WTC11 (cell line): ENCODE data around the gene GRM1. TPM values are rescaled to one million over a fixed set of nuclear protein-coding genes. Genes with fewer than 3 reads are reported as not detected.

Experiments
- ATAC-seq: fragments of 200-7000 bp; cut with Tn5 transposase; 2 replicates; pipeline ENCODE4 v1.10.0; 2021; ENCODE audit warnings: mild to moderate bottlenecking, moderate library complexity
- CTCF ChIA-PET: fragments of 300-600 bp; sonication (Branson Sonifier 250); formaldehyde crosslinking; loops from one replicate; lab custom pipeline; 2021; ENCODE audit warnings: antibody characterized with exemption; lab: Charles Lee
- POLR2A ChIA-PET: fragments of 350-600 bp; sonication (Branson Sonifier 250); formaldehyde crosslinking; loops from one replicate; lab custom pipeline; 2021; ENCODE audit warnings: antibody characterized with exemption; lab: Charles Lee
- DNase-seq: peaks from one replicate; pipeline ENCODE4 v3.0.0; 2021; ENCODE audit warnings: low spot score
- H3K27ac Mint-ChIP-seq: 2 replicates; pipeline ENCODE4 v1.8.0; 2021; ENCODE audit warnings: mixed read lengths
- H3K27me3 Mint-ChIP-seq: 2 replicates; pipeline ENCODE4 v1.8.0; 2021; ENCODE audit warnings: low read depth, mild to moderate bottlenecking, moderate library complexity, mixed read lengths
- H3K36me3 Mint-ChIP-seq: 2 replicates; pipeline ENCODE4 v1.8.0; 2021; ENCODE audit warnings: mixed read lengths
- H3K4me1 Mint-ChIP-seq: 2 replicates; pipeline ENCODE4 v1.8.0; 2022; ENCODE audit warnings: mixed read lengths
- H3K4me3 Mint-ChIP-seq: 2 replicates; pipeline ENCODE4 v1.8.0; 2021; ENCODE audit warnings: mild to moderate bottlenecking, moderate library complexity, mixed read lengths
- H3K9me3 Mint-ChIP-seq: 2 replicates; pipeline ENCODE4 v1.8.0; 2021; ENCODE audit warnings: mixed read lengths
- CREB1 ChIP-seq: sonication (generic); formaldehyde crosslinking; IDR thresholded peaks from 2 replicates; pipeline ENCODE4 v1.8.0; 2023; ENCODE audit warnings: mild to moderate bottlenecking, missing genetic modification reagents
- EMX1 ChIP-seq: fragments of 250-450 bp; sonication (Bioruptor Pico); IDR thresholded peaks from 2 replicates; pipeline ENCODE4 v1.8.0; 2021; ENCODE audit warnings: mild to moderate bottlenecking
- ESRRA ChIP-seq: sonication (generic); formaldehyde crosslinking; IDR thresholded peaks from 2 replicates; pipeline ENCODE4 v1.8.1; 2022; ENCODE audit warnings: mild to moderate bottlenecking, missing genetic modification reagents, borderline replicate concordance
- ETV6 ChIP-seq: sonication (generic); formaldehyde crosslinking; IDR thresholded peaks from 2 replicates; pipeline ENCODE4 v1.8.1; 2022; ENCODE audit warnings: mild to moderate bottlenecking, missing genetic modification reagents
- IRF2 ChIP-seq: sonication (generic); formaldehyde crosslinking; IDR thresholded peaks from 2 replicates; pipeline ENCODE4 v1.8.0; 2022; ENCODE audit warnings: low read depth, missing genetic modification reagents, borderline replicate concordance
- MXD4 ChIP-seq: fragments of 250-450 bp; sonication (Bioruptor Pico); IDR thresholded peaks from 2 replicates; pipeline ENCODE4 v1.8.0; 2021; ENCODE audit warnings: mild to moderate bottlenecking, moderate library complexity, borderline replicate concordance
- NFYB ChIP-seq: sonication (generic); formaldehyde crosslinking; conservative IDR thresholded peaks from 2 replicates; pipeline ENCODE4 v1.8.0; 2022; ENCODE audit warnings: low read depth, missing genetic modification reagents
- SP1 ChIP-seq: sonication (generic); formaldehyde crosslinking; conservative IDR thresholded peaks from 2 replicates; pipeline ENCODE4 v1.8.1; 2022; ENCODE audit warnings: missing genetic modification reagents
- TCF7 ChIP-seq: sonication (generic); formaldehyde crosslinking; IDR thresholded peaks from 2 replicates; pipeline ENCODE4 v1.8.0; 2022; ENCODE audit warnings: mild to moderate bottlenecking, low read depth, missing genetic modification reagents, moderate library complexity
- ZNF121 ChIP-seq: sonication (generic); formaldehyde crosslinking; IDR thresholded peaks from 2 replicates; pipeline ENCODE4 v1.8.0; 2023; ENCODE audit warnings: missing genetic modification reagents
- ZNF138 ChIP-seq: sonication (generic); formaldehyde crosslinking; conservative IDR thresholded peaks from 2 replicates; pipeline ENCODE4 v1.8.1; 2022; ENCODE audit warnings: mild to moderate bottlenecking, moderate library complexity, missing genetic modification reagents
- ZNF219 ChIP-seq: sonication (generic); formaldehyde crosslinking; IDR thresholded peaks from 2 replicates; pipeline ENCODE4 v1.8.0; 2023; ENCODE audit warnings: missing genetic modification reagents, mild to moderate bottlenecking, borderline replicate concordance
- ZNF263 ChIP-seq: sonication (generic); formaldehyde crosslinking; IDR thresholded peaks from 2 replicates; pipeline ENCODE4 v1.8.1; 2022; ENCODE audit warnings: low read depth, mild to moderate bottlenecking, moderate library complexity, missing genetic modification reagents
- total RNA-seq: library from RNA; stranded (reverse); gene quantifications from 3 replicates; pipeline ENCODE4 v1.2.3, GENCODE V29; 2021
- TF ChIP-seq, protein P1 (sequence below): sonication (generic); formaldehyde crosslinking; IDR thresholded peaks from 2 replicates; pipeline ENCODE4 v1.8.1; 2022; ENCODE audit warnings: missing genetic modification reagents, borderline replicate concordance
- TF ChIP-seq, protein P2 (sequence below): sonication (generic); formaldehyde crosslinking; IDR thresholded peaks from 2 replicates; pipeline ENCODE4 v1.8.1; 2022; ENCODE audit warnings: low read depth, mild to moderate bottlenecking, moderate library complexity, missing genetic modification reagents, borderline replicate concordance
- TF ChIP-seq, protein P3 (sequence below): fragments of 250-450 bp; sonication (Bioruptor Pico); IDR thresholded peaks from 2 replicates; pipeline ENCODE4 v1.9.0; 2021; ENCODE audit warnings: mild to moderate bottlenecking
- TF ChIP-seq, protein P4 (sequence below): fragments of 250-450 bp; sonication (Bioruptor Pico); IDR thresholded peaks from 2 replicates; pipeline ENCODE4 v1.8.0; 2021; ENCODE audit warnings: mild to moderate bottlenecking
- TF ChIP-seq, protein P5 (sequence below): sonication (generic); formaldehyde crosslinking; IDR thresholded peaks from 2 replicates; pipeline ENCODE4 v1.8.1; 2022; ENCODE audit warnings: mild to moderate bottlenecking, moderate library complexity, missing genetic modification reagents
- TF ChIP-seq, protein P6 (sequence below): sonication (generic); formaldehyde crosslinking; IDR thresholded peaks from 2 replicates; pipeline ENCODE4 v1.8.1; 2023; ENCODE audit warnings: mild to moderate bottlenecking, missing genetic modification reagents
- TF ChIP-seq, protein P7 (sequence below): fragments of 250-450 bp; sonication (Bioruptor Pico); IDR thresholded peaks from 2 replicates; pipeline ENCODE4 v1.9.0; 2021; ENCODE audit warnings: mild to moderate bottlenecking, borderline replicate concordance

Gene GRM1
- total RNA-seq, 1 experiment from 2014 or later, result 0.46 TPM

DNA sequence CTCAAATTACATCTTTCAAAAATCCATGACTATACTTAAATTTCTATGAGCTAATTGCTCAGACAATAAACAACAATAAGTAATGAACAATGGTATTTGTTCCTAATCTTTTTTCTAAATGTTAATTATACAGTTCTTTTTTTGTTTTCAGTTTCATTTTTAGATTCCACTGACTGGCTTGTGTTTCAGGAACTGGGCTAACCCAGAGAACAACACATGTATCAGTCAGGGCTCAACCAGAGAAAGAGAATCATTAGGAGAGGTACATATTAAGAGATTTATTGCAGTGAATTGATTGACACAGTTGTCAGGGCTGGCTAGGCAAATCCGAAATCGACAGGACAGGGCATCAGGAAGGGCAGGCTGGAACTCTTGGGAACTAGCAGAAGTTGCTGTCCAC is 182.8 kb downstream of the GRM1 start:
- no peaks in the 10 kb centered on the region for H3K27me3 Mint-ChIP-seq
- H3K27ac Mint-ChIP-seq, result no peak overlapping the region
- no peaks in the 10 kb centered on the region for H3K36me3 Mint-ChIP-seq
- ATAC-seq, result no peak
- ChIA-PET POLR2A (no interaction called here), CTCF (no interaction called here)
- no peak for DNase-seq
- H3K4me3 Mint-ChIP-seq, result no peak overlapping the region
- H3K4me1 Mint-ChIP-seq, result peaks cover 11% of the 10 kb centered on the region
- TF ChIP-seq, protein P1, sequence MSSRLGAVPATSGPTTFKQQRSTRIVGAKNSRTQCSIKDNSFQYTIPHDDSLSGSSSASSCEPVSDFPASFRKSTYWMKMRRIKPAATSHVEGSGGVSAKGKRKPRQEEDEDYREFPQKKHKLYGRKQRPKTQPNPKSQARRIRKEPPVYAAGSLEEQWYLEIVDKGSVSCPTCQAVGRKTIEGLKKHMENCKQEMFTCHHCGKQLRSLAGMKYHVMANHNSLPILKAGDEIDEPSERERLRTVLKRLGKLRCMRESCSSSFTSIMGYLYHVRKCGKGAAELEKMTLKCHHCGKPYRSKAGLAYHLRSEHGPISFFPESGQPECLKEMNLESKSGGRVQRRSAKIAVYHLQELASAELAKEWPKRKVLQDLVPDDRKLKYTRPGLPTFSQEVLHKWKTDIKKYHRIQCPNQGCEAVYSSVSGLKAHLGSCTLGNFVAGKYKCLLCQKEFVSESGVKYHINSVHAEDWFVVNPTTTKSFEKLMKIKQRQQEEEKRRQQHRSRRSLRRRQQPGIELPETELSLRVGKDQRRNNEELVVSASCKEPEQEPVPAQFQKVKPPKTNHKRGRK (CRISPR knock-in tag), result no peak
- TF ChIP-seq EMX1 (CRISPR knock-in tag) (no peak), ZNF138 (CRISPR knock-in tag) (no peak), TCF7 (CRISPR knock-in tag) (no peak), ESRRA (CRISPR knock-in tag) (no peak), ZNF263 (CRISPR knock-in tag) (no peak), ZNF219 (CRISPR knock-in tag) (no peak), SP1 (CRISPR knock-in tag) (no peak), NFYB (CRISPR knock-in tag) (no peak), CREB1 (CRISPR knock-in tag) (no peak), ETV6 (CRISPR knock-in tag) (no peak), ZNF121 (no peak), IRF2 (CRISPR knock-in tag) (no peak), MXD4 (CRISPR knock-in tag) (no peak)
- TF ChIP-seq, protein P2, sequence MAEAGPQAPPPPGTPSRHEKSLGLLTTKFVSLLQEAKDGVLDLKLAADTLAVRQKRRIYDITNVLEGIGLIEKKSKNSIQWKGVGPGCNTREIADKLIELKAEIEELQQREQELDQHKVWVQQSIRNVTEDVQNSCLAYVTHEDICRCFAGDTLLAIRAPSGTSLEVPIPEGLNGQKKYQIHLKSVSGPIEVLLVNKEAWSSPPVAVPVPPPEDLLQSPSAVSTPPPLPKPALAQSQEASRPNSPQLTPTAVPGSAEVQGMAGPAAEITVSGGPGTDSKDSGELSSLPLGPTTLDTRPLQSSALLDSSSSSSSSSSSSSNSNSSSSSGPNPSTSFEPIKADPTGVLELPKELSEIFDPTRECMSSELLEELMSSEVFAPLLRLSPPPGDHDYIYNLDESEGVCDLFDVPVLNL (CRISPR knock-in tag), result no peak
- TF ChIP-seq, protein P3, sequence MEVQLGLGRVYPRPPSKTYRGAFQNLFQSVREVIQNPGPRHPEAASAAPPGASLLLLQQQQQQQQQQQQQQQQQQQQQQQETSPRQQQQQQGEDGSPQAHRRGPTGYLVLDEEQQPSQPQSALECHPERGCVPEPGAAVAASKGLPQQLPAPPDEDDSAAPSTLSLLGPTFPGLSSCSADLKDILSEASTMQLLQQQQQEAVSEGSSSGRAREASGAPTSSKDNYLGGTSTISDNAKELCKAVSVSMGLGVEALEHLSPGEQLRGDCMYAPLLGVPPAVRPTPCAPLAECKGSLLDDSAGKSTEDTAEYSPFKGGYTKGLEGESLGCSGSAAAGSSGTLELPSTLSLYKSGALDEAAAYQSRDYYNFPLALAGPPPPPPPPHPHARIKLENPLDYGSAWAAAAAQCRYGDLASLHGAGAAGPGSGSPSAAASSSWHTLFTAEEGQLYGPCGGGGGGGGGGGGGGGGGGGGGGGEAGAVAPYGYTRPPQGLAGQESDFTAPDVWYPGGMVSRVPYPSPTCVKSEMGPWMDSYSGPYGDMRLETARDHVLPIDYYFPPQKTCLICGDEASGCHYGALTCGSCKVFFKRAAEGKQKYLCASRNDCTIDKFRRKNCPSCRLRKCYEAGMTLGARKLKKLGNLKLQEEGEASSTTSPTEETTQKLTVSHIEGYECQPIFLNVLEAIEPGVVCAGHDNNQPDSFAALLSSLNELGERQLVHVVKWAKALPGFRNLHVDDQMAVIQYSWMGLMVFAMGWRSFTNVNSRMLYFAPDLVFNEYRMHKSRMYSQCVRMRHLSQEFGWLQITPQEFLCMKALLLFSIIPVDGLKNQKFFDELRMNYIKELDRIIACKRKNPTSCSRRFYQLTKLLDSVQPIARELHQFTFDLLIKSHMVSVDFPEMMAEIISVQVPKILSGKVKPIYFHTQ (CRISPR knock-in tag), result no peak
- TF ChIP-seq, protein P4, sequence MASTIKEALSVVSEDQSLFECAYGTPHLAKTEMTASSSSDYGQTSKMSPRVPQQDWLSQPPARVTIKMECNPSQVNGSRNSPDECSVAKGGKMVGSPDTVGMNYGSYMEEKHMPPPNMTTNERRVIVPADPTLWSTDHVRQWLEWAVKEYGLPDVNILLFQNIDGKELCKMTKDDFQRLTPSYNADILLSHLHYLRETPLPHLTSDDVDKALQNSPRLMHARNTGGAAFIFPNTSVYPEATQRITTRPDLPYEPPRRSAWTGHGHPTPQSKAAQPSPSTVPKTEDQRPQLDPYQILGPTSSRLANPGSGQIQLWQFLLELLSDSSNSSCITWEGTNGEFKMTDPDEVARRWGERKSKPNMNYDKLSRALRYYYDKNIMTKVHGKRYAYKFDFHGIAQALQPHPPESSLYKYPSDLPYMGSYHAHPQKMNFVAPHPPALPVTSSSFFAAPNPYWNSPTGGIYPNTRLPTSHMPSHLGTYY (CRISPR knock-in tag), result no peak
- TF ChIP-seq, protein P5, sequence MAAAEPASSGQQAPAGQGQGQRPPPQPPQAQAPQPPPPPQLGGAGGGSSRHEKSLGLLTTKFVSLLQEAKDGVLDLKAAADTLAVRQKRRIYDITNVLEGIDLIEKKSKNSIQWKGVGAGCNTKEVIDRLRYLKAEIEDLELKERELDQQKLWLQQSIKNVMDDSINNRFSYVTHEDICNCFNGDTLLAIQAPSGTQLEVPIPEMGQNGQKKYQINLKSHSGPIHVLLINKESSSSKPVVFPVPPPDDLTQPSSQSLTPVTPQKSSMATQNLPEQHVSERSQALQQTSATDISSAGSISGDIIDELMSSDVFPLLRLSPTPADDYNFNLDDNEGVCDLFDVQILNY, result no peak
- TF ChIP-seq, protein P6, sequence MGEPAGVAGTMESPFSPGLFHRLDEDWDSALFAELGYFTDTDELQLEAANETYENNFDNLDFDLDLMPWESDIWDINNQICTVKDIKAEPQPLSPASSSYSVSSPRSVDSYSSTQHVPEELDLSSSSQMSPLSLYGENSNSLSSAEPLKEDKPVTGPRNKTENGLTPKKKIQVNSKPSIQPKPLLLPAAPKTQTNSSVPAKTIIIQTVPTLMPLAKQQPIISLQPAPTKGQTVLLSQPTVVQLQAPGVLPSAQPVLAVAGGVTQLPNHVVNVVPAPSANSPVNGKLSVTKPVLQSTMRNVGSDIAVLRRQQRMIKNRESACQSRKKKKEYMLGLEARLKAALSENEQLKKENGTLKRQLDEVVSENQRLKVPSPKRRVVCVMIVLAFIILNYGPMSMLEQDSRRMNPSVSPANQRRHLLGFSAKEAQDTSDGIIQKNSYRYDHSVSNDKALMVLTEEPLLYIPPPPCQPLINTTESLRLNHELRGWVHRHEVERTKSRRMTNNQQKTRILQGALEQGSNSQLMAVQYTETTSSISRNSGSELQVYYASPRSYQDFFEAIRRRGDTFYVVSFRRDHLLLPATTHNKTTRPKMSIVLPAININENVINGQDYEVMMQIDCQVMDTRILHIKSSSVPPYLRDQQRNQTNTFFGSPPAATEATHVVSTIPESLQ, result no peak
- TF ChIP-seq, protein P7, sequence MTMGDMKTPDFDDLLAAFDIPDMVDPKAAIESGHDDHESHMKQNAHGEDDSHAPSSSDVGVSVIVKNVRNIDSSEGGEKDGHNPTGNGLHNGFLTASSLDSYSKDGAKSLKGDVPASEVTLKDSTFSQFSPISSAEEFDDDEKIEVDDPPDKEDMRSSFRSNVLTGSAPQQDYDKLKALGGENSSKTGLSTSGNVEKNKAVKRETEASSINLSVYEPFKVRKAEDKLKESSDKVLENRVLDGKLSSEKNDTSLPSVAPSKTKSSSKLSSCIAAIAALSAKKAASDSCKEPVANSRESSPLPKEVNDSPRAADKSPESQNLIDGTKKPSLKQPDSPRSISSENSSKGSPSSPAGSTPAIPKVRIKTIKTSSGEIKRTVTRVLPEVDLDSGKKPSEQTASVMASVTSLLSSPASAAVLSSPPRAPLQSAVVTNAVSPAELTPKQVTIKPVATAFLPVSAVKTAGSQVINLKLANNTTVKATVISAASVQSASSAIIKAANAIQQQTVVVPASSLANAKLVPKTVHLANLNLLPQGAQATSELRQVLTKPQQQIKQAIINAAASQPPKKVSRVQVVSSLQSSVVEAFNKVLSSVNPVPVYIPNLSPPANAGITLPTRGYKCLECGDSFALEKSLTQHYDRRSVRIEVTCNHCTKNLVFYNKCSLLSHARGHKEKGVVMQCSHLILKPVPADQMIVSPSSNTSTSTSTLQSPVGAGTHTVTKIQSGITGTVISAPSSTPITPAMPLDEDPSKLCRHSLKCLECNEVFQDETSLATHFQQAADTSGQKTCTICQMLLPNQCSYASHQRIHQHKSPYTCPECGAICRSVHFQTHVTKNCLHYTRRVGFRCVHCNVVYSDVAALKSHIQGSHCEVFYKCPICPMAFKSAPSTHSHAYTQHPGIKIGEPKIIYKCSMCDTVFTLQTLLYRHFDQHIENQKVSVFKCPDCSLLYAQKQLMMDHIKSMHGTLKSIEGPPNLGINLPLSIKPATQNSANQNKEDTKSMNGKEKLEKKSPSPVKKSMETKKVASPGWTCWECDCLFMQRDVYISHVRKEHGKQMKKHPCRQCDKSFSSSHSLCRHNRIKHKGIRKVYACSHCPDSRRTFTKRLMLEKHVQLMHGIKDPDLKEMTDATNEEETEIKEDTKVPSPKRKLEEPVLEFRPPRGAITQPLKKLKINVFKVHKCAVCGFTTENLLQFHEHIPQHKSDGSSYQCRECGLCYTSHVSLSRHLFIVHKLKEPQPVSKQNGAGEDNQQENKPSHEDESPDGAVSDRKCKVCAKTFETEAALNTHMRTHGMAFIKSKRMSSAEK (CRISPR knock-in tag), result no peak
- TF ChIP-seq, all 79 proteins: peak for 0
- no peaks in the 10 kb centered on the region for H3K9me3 Mint-ChIP-seq
